GM23248 (cell line): ENCODE data around the gene DNMT3L.
"Not testable (repeated sequence)": the region's sequence is repeated elsewhere in the genome, so short reads cannot be mapped to it uniquely, and the experiment has no call there.

Source experiments
- EZH2 ChIP-seq: fragments of 200-600 bp; sonication (generic); IDR thresholded peaks from 2 replicates; pipeline ENCODE4 v1.6.1; 2018; ENCODE audit warnings: antibody characterized with exemption, mild to moderate bottlenecking; ENCODE audit not compliant: insufficient read depth, poor library complexity, severe bottlenecking
- EZH2phosphoT487 ChIP-seq: fragments of 200-600 bp; sonication (generic); IDR thresholded peaks from 2 replicates; pipeline ENCODE4 v1.6.1; 2018; ENCODE audit warnings: antibody characterized with exemption, moderate library complexity, mild to moderate bottlenecking, low read depth; ENCODE audit not compliant: insufficient read depth

DNA sequence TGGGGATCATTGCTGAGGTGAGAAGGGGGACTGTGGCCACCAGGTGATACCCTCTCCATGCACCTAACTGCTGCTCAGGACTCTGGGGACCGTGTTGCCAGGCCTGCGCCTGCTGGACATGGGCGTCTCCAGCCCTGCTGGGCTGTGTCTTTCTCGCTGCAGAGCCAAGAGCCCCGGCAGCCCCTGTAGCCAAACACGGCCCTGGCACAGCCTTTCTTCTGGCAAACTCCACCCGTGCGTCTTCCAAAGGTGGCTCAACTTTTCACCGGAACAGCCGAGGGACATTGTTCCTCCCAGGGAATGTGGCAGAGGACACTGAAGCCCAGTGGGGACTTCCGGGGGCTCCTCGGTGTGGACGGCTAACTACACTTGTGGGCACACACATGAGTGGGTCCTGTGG, 33.6 kb downstream of the DNMT3L start:
- not testable (repeated sequence) for TF ChIP-seq EZH2, EZH2phosphoT487
